HG03175 (cell line): Measurements from ENCODE around the gene LUC7L2.
"Not testable (repeated sequence)": the region's sequence is repeated elsewhere in the genome, so short reads cannot be mapped to it uniquely, and the experiment has no call there.

Experiments
- ATAC-seq: cut with Tn5 transposase; IDR thresholded peaks from one replicate; pipeline ENCODE4 v1.9.1; 2021; ENCODE audit warnings: mild to moderate bottlenecking, moderate library complexity; ENCODE audit not compliant: unreplicated experiment

Gene LUC7L2

DNA sequence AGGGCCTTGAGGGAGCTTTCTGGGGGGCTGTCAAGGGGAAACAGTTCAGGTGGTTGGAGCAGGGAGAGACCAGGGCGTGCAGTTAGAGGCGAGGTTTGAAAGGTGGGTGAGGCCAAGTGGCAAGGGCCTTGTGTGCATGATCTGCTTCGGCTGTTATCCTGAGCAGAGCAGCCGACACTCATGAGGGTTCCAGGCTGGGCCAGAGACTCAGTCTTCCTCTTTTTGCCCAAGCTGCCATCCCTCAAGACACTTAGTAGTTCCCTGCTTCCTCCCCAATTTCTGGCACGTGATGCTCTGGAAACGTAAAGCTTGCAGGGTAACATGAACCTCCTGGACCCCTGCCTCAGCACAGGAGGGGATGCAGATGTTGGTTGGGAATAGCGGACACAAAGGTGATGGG is 79.7 kb downstream of the LUC7L2 start:
- ATAC-seq: no peak

DNA sequence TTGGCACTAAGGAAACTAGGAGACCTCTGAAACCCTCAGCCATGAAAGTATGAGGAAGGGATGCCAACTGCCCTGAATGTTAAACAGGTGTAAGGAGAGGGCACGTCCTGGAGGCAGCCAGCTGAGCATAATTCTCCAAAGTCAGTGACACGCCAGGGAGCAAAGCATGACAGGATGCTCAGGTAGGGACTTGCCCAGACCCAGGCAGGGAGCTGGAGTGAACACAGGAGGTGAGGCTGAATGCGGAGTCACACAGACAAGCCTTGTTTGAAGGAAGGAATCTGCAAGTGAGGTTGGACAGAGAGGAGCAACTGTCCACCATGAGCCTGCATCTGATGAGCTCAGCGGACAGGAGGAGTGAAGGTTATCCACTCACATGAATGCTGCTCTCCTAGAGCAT is 82.3 kb downstream of the LUC7L2 start:
- no peak for ATAC-seq

DNA sequence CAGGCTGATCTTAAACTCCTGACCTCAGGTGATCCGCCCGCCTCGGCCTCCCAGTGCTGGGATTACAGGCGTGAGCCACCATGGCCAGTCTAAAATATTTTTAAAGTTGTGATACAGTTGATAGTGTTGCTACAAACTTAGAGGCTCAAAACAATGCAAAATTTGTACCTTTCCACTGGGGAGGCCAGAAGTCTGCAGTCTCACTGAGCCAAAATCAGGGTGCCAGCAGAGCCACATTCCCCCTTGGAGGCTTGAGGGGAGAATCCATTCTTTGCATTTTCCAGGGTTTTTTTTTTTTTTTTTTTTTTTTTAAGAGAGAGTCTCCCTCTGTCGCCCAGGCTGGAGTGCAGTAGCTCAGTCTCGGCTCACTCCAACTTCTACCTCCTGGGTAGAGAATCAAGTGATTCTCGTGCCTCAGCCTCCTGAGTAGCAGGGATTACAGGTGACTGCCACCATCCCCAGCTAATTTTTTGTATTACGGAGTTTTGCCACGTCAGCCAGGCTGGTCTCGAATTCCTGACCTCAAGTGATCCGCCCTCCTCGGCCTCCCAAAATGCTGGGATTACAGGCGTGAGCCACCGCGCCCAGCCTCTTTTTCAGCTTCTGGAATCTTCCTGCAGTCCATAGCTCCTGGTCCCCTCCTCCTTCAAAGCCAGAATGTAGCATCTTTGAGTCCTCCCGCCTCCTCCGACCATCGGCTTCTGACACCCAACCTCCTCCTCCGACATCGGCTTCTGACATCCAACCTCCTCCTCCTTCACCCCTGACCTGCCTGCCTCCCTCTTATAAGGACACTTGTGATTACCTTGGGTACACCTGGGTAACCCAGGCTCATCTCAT is 86.6 kb downstream of the LUC7L2 start:
- no peak for ATAC-seq

DNA sequence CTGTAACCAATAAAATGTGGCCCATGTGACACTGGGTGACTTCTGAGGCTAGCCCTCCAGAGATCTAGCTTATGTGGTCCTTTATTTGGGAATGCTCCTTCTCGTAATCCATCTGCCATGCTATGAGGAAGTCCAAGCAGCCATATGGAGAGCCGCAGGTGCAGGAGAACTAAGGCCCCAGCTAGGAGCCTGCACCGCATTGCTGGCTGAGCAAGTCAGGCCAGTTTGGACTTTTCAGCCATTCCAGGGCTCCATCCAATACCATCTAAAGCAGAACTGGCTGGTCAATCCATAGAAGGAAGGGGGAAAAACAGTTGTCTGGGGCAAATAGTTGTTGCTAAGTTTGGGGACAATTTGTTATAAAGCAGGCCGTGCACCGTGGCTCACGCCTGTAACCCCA is 91.2 kb downstream of the LUC7L2 start:
- ATAC-seq: no peak

DNA sequence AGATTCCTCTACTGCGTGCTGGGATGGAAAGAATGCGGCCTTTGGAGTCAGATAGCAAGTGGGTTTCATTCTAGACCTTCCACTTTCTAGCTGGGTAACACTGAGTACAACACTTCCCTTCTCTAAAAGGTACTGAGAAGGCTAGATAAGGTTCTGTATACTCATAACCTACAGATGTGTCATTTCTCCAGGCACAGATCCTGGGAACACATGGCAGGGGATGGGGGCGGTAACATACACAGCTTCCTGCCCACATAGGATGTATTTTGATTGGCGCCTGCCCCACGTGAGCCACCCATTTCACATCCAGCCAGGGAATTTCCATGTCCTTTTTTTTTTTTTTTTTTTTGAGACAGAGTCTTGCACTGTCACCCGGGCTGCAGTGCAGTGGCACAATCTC is 91.9 kb downstream of the LUC7L2 start:
- ATAC-seq: no peak

DNA sequence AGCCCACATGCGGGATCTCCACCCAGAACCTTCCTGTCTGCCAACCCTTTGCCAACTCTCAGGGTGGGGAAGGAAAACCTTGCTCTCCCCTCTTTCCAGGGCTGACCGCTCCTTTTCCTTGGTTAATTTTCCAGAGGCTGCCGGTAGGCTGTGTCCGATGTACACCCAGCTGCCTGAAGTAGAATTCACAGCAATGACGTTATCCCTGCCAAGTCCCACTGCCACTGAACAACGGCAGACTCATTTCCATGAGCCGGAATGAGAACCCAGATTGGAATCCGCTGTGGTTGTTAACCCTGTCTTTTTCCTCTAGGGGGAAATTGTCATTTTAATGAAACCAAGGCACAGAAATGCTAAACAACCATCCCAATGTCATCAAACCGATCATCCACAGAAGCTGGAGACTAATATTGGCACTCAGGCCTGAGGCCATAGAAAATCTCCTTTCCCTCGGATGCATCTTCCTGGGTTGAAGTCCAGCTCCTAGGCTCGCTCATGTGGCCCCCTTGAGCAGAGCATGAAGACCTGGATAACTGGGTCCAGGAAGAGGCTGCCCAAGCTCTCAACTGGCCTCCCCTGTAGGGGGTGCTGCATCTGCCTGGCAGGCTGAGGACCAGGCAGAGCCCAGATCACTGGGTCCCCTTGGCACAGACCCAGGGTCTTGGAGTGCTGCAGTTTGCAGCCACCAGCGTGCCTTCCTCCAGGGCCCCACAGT is 93.4 kb downstream of the LUC7L2 start:
- ATAC-seq: no peak

DNA sequence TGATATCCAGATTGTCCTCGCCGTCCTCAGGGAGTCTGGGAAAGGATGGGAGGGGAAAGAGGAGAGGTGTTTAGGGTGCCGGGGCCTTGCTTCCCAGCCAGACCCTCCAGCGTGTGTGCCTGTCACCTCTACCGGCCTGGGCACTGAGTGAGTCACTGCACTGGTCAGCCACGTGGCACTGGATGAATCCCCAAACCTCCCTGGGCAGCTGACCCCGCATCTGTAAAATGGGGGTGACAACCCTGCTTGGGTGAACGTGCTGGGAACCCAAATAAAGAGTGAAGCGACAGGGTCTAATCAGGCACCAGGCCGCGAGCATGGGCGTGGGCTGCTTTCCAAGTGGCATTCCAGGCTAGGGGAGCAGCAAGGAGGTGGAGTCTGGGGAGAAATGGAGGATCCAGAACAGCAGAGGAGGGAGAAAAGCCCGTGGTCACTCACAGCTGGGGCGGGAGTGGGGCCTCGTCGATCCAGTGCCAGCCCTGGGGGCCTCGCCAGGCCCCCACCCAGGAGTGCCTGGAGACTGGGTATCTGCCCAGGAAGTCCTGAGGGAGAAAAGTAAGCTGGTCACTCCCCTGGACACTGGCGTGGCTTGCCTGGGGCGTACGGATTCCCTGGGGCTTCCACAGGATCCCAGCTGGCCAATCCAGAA is 94.1 kb downstream of the LUC7L2 start:
- no peak for ATAC-seq

DNA sequence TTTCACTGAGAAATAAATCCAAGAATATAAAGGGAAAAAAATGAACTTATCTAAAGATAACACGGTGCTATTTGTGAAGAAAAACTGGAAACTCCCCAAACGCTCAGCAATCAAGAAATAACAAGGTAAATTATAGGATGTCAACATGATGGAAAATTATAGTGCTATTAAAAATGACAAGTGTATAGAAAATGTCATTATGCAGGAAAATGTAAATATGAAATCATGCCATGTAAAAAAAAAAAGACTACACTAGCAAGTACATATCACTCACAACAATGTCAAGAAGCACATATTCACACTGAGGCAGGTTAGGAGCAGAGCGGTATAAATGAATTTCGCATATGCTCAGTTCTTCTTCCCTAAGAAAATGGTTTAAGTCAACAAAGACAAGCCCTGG is 96.1 kb downstream of the LUC7L2 start:
- no peak for ATAC-seq

DNA sequence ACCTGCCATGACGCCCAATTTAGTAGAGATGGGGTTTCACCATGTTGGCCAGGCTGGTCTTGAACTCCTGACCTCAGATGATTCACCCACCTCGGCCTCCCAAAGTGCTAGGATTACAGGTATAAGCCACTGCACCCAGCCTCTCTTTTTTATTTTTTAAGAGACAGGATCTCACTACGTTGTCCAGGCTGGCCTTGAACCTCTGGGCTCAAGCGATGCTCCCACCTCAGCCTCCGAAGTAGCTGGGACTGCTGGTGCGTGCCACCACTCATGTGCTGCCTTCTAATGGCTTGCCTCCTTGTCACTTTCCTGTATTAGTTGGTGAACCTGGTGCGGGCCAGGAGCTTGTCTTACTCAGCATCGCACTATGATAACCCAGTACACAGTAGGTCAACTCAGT is 96.8 kb downstream of the LUC7L2 start:
- no peak for ATAC-seq

DNA sequence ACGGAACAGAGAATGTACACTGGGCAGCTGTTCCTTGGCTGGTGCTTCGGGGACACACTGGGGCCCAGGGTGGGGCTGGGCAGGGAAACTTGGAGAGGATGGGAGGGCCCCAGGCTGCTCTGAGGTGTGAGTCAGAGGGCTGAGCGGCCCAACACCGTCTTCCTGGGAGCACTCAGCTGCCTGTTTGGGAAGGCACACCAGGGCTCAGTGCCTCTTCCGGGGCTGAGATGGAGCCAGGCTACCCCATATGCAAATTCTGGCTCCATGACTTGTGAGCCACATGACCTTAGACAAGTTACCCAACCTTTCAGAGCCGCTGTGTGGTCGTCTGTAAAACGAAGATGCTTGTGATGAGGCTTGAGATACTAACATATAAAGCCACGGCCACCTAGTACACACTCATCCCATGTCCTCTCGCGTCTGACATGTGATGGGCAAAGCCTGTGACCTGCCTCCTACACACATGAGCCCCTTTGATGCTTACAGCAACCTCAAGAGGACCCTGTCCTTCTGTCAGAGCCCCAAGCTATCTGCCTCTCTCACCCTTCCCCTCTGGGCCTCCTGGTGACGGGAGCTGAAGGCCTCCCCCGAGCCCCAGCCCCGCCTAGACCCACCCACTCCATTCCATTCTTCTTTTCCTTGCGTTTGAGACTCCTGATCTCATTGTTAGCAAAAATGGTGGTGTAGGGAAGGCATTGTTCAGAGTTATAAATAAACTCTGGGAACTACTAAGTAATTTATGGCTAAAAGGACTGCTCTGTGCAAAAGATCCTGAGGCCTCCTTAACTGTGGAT is 97.7 kb downstream of the LUC7L2 start:
- ATAC-seq: no peak

DNA sequence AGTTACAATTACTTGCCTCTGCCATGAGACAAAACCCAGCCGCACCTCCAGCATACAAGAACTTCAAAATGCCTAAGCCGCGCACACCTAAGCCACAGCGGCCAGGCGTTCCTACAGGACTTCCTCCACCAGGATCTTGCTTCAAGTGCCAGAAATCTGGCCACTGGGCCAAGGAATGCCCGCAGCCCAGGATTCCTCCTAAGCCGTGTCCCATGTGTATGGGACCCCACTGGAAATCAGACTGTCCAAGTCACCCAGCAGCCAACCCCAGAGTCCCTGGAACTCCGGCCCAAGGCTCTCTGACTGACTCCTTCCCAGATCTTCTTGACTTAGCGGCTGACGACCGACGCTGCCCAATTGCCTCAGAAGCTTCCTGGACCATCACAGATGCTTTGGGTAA is 103.7 kb downstream of the LUC7L2 start:
- not testable (repeated sequence) for ATAC-seq

DNA sequence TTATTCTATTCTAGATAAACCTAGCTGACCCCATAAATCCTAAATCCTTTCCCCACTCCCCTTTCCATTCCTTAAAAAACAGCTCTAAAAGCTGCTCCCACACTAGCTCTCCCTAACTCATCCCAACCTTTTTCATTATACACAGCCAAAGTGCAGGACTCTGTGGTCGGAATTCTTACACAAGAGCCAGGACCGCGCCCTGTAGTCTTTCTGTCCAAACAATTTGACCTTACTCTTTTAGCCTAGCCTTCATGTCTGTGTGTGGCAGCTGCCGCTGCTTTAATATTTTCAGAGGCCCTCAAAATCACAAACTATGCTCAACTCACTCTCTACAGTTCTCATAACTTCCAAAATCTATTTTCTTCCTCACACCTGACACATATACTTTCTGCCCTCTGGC is 104.8 kb downstream of the LUC7L2 start:
- not testable (repeated sequence) for ATAC-seq

DNA sequence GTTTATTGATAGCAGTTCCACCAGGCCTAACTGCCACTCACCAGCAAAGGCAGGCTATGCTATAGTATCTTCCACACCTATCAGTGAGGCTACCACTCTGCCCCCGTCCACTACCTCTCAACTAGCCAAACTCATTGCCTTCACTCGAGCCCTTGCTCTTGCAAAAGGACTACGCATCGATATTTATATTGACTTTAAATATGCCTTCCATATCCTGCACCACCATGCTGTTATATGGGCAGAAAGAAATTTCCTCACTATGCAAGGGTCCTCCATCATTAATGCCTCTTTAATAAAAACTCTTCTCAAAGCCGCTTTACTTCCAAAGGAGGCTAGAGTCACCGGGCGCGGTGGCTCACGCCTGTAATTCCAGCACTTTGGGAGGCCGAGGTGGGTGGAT is 105.4 kb downstream of the LUC7L2 start:
- ATAC-seq: not testable (repeated sequence)

DNA sequence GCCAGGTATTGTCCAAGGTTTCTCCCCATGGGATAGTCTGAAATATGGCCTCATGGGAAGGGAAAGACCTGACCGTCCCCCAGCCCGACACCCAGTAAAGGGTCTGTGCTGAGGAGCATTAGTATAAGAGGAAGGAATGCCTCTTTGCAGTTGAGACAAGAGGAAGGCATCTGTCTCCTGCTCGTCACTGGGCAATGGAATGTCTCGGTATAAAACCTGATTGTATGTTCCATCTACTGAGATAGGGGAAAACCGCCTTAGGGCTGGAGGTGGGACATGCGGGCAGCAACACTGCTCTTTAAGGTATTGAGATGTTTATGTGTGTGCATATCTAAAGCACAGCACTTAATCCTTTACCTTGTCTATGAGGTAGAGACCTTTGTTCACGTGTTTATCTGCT is 108.0 kb downstream of the LUC7L2 start:
- ATAC-seq: not testable (repeated sequence)

DNA sequence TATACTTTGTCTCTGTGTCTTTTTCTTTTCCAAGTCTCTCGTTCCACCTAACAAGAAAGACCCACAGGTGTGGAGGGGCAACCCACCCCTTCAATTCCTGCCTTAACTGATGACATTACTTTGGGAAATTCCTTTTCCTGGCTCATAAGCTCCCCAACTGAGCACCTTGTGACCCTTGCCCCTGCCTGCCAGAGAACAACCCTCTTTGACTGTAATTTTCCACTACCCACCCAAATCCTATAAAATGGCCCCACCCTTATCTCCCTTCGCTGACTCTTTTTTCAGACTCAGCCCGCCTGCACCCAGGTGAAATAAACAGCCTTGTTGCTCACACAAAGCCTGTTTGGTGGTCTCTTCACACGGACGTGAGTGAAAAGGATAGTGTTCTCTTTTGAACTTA is 108.6 kb downstream of the LUC7L2 start:
- not testable (repeated sequence) for ATAC-seq

DNA sequence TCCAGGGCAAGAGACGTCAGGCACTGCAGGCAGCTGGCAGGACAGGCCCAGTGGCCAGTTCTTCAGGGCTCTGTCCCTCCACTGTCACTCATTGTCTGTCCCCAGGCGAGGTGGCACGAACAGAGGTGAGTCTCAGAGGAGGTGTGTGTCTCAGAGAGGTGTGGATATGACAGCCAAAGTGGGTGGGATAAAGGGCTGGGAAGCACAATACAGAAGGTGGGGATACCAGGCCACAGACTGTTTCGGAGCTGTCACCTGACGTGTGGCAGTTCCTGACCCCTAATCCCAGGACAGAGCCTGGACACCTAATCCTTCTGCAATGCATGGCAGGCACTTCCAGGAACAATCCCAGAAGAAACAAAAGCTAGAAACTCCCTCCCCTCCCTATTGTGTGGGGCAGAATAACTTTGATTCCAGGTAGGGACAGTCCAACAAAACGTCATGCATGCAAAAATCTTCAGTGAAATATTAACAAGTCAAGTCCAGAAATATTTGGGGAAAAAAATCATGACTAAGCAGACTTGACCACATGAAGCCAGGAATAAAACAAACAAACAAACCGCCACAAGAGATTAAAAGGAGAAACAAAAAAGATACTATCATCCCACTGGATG is 112.2 kb downstream of the LUC7L2 start:
- ATAC-seq: no peak
